ENCODE results near the gene TMX2. TPM values are rescaled to one million over a fixed set of nuclear protein-coding genes. Genes with fewer than 3 reads are reported as not detected.

TMX2 gene
- total and polyA plus RNA-seq, 2 donors (not counting 3 experiments of a cell fraction or from before 2014, with no cell fraction given), result 52.7 to 67.7 TPM

DNA sequence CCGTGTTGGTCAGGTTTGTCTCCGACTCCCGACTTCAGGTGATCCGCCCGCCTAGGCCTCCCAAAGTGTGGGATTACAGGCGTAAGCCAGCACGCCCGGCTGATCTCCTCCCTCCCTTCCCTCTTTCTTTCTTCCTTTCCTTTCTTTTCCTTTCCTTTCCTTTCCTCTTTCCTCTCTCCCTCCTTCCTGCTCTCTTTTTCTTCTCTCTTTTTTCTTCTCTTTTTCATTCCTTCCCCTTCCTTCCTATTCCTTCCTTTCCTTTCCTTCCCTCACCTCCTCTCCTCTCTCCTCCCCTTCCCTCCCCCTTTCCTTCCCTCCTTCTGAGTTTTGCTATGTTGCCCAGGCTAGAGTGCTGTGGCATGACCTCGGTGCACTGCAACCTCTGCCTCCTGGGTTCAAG lies 48.4 kb upstream of the TMX2 start:
- no peak overlapping the region for H3K9ac ChIP-seq (replicated peaks; ENCODE audit: extremely low read depth, insufficient read depth, low read length)
- no peak overlapping the region for H3K4me3 ChIP-seq (replicated peaks in 1 of 3; ENCODE audit: insufficient read depth in 1 of 3, low read depth in 1 of 3, low read length in 3 of 3)
- dilution Hi-C loops (cut with MboI; ENCODE audit: extremely low pct_ligation_motif_present, low sequenced_read_pairs), result no loop called here
- FAIRE-seq (no peak), DNase-seq (ENCODE audit: low read depth, low spot score) (no peak)
- intact Hi-C loops (cut with micrococcal nuclease), result loop anchor here (10.0 kb wide), 2 partner anchors 141 to 851 kb away; no protein-coding TSS in a partner anchor
- no peaks in the 10 kb centered on the region for H3K9me1 ChIP-seq (replicated peaks; ENCODE audit: control insufficient read depth, extremely low read depth, insufficient read depth, low read length)
- no peaks in the 10 kb centered on the region for H3K9me3 ChIP-seq (replicated peaks; ENCODE audit: control insufficient read depth, insufficient read depth, low read length)
- no peak overlapping the region for H3K4me2 ChIP-seq (ENCODE audit: insufficient read depth, low read length)
- H4K20me1 ChIP-seq (replicated peaks; ENCODE audit: control insufficient read depth, extremely low read depth, insufficient read depth, low read length), result no peaks in the 10 kb centered on the region
- no peak for TF ChIP-seq GATA2 (IDR thresholded peaks at IDR 0.05; ENCODE audit: insufficient read depth, insufficient read length, low read depth, low read length)
- TF ChIP-seq, protein P1, sequence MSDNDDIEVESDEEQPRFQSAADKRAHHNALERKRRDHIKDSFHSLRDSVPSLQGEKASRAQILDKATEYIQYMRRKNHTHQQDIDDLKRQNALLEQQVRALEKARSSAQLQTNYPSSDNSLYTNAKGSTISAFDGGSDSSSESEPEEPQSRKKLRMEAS (IDR thresholded peaks at IDR 0.05; ENCODE audit: insufficient read depth, insufficient read length), result no peak
- TF ChIP-seq MYC (IDR thresholded peaks at IDR 0.05; ENCODE audit: low read depth, low read length), result no peak
- no peak for TF ChIP-seq JUN (IDR thresholded peaks at IDR 0.05; ENCODE audit: borderline replicate concordance, insufficient read depth, insufficient read length, low read depth)
- no peak for TF ChIP-seq POLR2A (IDR thresholded peaks at IDR 0.05; ENCODE audit: low read depth, low read length)
- TF ChIP-seq EZH2 (IDR thresholded peaks at IDR 0.05; ENCODE audit: borderline replicate concordance, low read depth, low read length, severe bottlenecking), result no peak
- TF ChIP-seq FOS (IDR thresholded peaks at IDR 0.05; ENCODE audit: borderline replicate concordance, insufficient read depth, low read length), result no peak
- TF ChIP-seq, protein P2, sequence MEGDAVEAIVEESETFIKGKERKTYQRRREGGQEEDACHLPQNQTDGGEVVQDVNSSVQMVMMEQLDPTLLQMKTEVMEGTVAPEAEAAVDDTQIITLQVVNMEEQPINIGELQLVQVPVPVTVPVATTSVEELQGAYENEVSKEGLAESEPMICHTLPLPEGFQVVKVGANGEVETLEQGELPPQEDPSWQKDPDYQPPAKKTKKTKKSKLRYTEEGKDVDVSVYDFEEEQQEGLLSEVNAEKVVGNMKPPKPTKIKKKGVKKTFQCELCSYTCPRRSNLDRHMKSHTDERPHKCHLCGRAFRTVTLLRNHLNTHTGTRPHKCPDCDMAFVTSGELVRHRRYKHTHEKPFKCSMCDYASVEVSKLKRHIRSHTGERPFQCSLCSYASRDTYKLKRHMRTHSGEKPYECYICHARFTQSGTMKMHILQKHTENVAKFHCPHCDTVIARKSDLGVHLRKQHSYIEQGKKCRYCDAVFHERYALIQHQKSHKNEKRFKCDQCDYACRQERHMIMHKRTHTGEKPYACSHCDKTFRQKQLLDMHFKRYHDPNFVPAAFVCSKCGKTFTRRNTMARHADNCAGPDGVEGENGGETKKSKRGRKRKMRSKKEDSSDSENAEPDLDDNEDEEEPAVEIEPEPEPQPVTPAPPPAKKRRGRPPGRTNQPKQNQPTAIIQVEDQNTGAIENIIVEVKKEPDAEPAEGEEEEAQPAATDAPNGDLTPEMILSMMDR (IDR thresholded peaks at IDR 0.05; ENCODE audit: extremely low read depth in 1 of 2, insufficient read depth in 1 of 2, low read depth in 1 of 2, low read length in 2 of 2), result no peak
- TF ChIP-seq POLR2AphosphoS5 (IDR thresholded peaks at IDR 0.05; ENCODE audit: insufficient read depth, low read depth, low read length), result no peak
- POLR2A ChIA-PET, result no interaction called here
- CTCF ChIA-PET, result no interaction called here
- peaks cover 8% of the 10 kb centered on the region for H3K4me1 ChIP-seq (ENCODE audit: control insufficient read depth, extremely low read depth, insufficient read depth, low read length)
- H3K27me3 ChIP-seq (ENCODE audit: control insufficient read depth in 2 of 2, insufficient read depth in 2 of 2, low read length in 2 of 2), result no peaks in the 10 kb centered on the region
- H3K36me3 ChIP-seq (ENCODE audit: control insufficient read depth in 2 of 2, extremely low read depth in 1 of 2, insufficient read depth in 2 of 2, low read length in 2 of 2), result peaks cover 14% of the 10 kb centered on the region in 2 experiments
- peaks cover 18% of the 10 kb centered on the region for H3K79me2 ChIP-seq (ENCODE audit: control insufficient read depth, insufficient read depth, low read length)
- no peak overlapping the region for H2AFZ ChIP-seq (ENCODE audit: low read depth, low read length)
- BruUV-seq (replicated peaks), result no TSS peak
- no peak overlapping the region for H3K27ac ChIP-seq (ENCODE audit: insufficient read depth, low read depth, low read length)
